ENCODE results near the gene ADGRL2. TPM values are rescaled to one million over a fixed set of nuclear protein-coding genes. Genes with fewer than 3 reads are reported as not detected.

ADGRL2 gene
- total RNA-seq, 1 donor from 2014 or later, result 126 TPM

DNA sequence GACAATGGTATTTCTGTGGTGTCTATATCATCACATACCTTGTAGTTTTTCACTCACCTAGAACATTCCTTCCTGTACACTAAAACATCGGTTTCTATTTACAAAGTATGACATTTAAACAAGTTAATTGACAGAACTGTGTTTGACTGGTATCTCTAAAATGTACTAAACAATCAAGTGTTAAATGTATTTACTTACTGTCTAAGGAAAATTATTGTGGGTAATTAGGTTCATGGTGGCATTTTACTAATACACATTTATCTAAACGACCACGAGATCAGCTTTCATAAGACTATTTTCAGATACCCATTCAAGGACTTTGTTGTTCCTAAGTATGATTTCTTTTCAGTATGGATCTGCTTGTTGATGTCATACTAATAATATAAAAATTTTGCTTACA, 115.2 kb downstream of the ADGRL2 start:
- Histone ChIP-seq H3K4me2 (ENCODE audit: low read length) (no peak overlapping the region), H3K27me3 (ENCODE audit: insufficient read depth, low read length) (no peaks in the 10 kb centered on the region), H3K4me3 (ENCODE audit: insufficient read depth, low read depth, low read length) (no peak overlapping the region), H3K36me3 (ENCODE audit: insufficient read depth, low read length) (no peaks in the 10 kb centered on the region), H4K20me1 (ENCODE audit: insufficient read depth, low read length) (no peaks in the 10 kb centered on the region), H3K9me3 (ENCODE audit: insufficient read depth, low read depth, low read length) (no peaks in the 10 kb centered on the region), H3K9ac (ENCODE audit: low read length) (no peak overlapping the region), H2AFZ (ENCODE audit: low read depth, low read length) (no peak overlapping the region), H3K4me1 (ENCODE audit: insufficient read depth, low read length) (peaks cover 10% of the 10 kb centered on the region), H3K79me2 (ENCODE audit: insufficient read depth, low read length) (no peaks in the 10 kb centered on the region), H3K27ac (ENCODE audit: low read depth, low read length) (no peak overlapping the region)
- no peak overlapping the region for H3K4me3 Mint-ChIP-seq (ENCODE audit: unreplicated experiment)
- DNase-seq (ENCODE audit: low read depth) (no peak), FAIRE-seq (peak; percentile 60)
- H3K4me1 Mint-ChIP-seq (ENCODE audit: low read depth, unreplicated experiment), result peaks cover 23% of the 10 kb centered on the region
- no peaks in the 10 kb centered on the region for H3K9me3 Mint-ChIP-seq (ENCODE audit: unreplicated experiment)
- TF ChIP-seq, protein P1, sequence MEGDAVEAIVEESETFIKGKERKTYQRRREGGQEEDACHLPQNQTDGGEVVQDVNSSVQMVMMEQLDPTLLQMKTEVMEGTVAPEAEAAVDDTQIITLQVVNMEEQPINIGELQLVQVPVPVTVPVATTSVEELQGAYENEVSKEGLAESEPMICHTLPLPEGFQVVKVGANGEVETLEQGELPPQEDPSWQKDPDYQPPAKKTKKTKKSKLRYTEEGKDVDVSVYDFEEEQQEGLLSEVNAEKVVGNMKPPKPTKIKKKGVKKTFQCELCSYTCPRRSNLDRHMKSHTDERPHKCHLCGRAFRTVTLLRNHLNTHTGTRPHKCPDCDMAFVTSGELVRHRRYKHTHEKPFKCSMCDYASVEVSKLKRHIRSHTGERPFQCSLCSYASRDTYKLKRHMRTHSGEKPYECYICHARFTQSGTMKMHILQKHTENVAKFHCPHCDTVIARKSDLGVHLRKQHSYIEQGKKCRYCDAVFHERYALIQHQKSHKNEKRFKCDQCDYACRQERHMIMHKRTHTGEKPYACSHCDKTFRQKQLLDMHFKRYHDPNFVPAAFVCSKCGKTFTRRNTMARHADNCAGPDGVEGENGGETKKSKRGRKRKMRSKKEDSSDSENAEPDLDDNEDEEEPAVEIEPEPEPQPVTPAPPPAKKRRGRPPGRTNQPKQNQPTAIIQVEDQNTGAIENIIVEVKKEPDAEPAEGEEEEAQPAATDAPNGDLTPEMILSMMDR (IDR thresholded peaks at IDR 0.05; ENCODE audit: insufficient read depth, low read depth, low read length), result no peak
- no peak for TF ChIP-seq EZH2 (IDR thresholded peaks at IDR 0.05; ENCODE audit: insufficient read depth, low read length)
- no peak overlapping the region for H3K27ac Mint-ChIP-seq (ENCODE audit: unreplicated experiment)
- no peaks in the 10 kb centered on the region for H3K36me3 Mint-ChIP-seq (ENCODE audit: low read depth, unreplicated experiment)
- H3K27me3 Mint-ChIP-seq (ENCODE audit: low read depth, unreplicated experiment), result no peaks in the 10 kb centered on the region

DNA sequence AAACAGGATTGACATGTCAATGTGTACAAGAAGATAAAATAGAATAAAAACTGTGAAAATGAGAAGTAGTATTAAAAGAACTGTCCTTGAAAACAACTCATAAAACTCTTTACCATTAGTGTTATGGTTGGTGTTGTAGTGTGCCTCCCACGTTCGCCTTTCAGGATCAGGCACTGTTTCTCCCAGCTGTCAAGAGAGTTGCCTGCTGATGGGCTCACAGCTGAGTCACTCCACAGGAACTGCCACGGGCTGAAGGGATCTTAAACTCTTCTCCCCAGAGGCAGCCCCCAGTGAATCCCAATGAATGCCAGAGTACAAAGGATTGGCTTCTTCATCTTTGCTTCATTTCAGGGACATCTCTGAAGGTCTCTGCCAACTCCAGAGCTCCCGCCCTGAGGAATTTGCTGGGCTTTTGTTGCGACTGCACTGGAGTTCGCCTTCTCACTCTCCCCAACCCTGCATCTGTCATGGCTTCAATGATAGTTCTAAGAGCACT, 119.6 kb downstream of the ADGRL2 start:
- Mint-ChIP-seq H3K4me1 (ENCODE audit: low read depth, unreplicated experiment) (peaks cover 40% of the 10 kb centered on the region), H3K27me3 (ENCODE audit: low read depth, unreplicated experiment) (no peaks in the 10 kb centered on the region), H3K9me3 (ENCODE audit: unreplicated experiment) (no peaks in the 10 kb centered on the region), H3K27ac (ENCODE audit: unreplicated experiment) (peak overlapping the region; percentile 91), H3K4me3 (ENCODE audit: unreplicated experiment) (peak overlapping the region; percentile 60), H3K36me3 (ENCODE audit: low read depth, unreplicated experiment) (no peaks in the 10 kb centered on the region)
- Histone ChIP-seq H3K9ac (ENCODE audit: low read length) (no peak overlapping the region), H3K4me1 (ENCODE audit: insufficient read depth, low read length) (peaks cover 10% of the 10 kb centered on the region), H4K20me1 (ENCODE audit: insufficient read depth, low read length) (no peaks in the 10 kb centered on the region), H3K4me2 (ENCODE audit: low read length) (peak overlapping the region; percentile 78), H3K36me3 (ENCODE audit: insufficient read depth, low read length) (no peaks in the 10 kb centered on the region), H2AFZ (ENCODE audit: low read depth, low read length) (peak overlapping the region; percentile 55), H3K79me2 (ENCODE audit: insufficient read depth, low read length) (no peaks in the 10 kb centered on the region), H3K27ac (ENCODE audit: low read depth, low read length) (peak overlapping the region; percentile 15), H3K27me3 (ENCODE audit: insufficient read depth, low read length) (no peaks in the 10 kb centered on the region), H3K9me3 (ENCODE audit: insufficient read depth, low read depth, low read length) (no peaks in the 10 kb centered on the region), H3K4me3 (ENCODE audit: insufficient read depth, low read depth, low read length) (no peak overlapping the region)
- FAIRE-seq (peak; percentile 37), DNase-seq (ENCODE audit: low read depth) (peak; percentile 67)
- TF ChIP-seq, protein P1 (IDR thresholded peaks at IDR 0.05; ENCODE audit: insufficient read depth, low read depth, low read length), result no peak
- TF ChIP-seq EZH2 (IDR thresholded peaks at IDR 0.05; ENCODE audit: insufficient read depth, low read length), result no peak

DNA sequence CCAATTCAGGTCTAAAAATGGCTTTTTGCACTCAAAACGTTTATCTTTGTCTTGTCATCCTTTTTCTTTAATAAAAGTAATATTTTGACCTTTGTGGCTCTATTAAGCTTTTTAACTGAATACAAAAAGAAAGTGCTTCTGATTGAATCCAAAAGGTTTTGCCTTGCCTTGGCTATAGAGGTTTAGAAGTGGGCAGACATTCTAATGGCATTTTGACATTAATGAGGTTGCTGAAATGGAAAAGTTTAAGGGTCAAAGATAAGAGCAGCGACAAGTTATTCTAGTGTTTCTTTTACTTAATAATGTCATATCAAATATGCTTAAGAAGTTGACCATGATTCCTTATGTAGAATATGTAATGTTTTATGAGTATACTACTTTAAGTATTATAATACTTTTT, 120.2 kb downstream of the ADGRL2 start:
- Histone ChIP-seq H2AFZ (ENCODE audit: low read depth, low read length) (no peak overlapping the region), H3K9ac (ENCODE audit: low read length) (no peak overlapping the region), H3K79me2 (ENCODE audit: insufficient read depth, low read length) (no peaks in the 10 kb centered on the region), H3K4me1 (ENCODE audit: insufficient read depth, low read length) (peaks cover 10% of the 10 kb centered on the region), H3K4me3 (ENCODE audit: insufficient read depth, low read depth, low read length) (no peak overlapping the region), H3K36me3 (ENCODE audit: insufficient read depth, low read length) (no peaks in the 10 kb centered on the region), H4K20me1 (ENCODE audit: insufficient read depth, low read length) (no peaks in the 10 kb centered on the region), H3K27me3 (ENCODE audit: insufficient read depth, low read length) (no peaks in the 10 kb centered on the region), H3K4me2 (ENCODE audit: low read length) (peak overlapping the region; percentile 78), H3K9me3 (ENCODE audit: insufficient read depth, low read depth, low read length) (no peaks in the 10 kb centered on the region), H3K27ac (ENCODE audit: low read depth, low read length) (no peak overlapping the region)
- no peaks in the 10 kb centered on the region for H3K36me3 Mint-ChIP-seq (ENCODE audit: low read depth, unreplicated experiment)
- DNase-seq (ENCODE audit: low read depth), result no peak
- no peak for FAIRE-seq
- peak overlapping the region; percentile 83 for H3K27ac Mint-ChIP-seq (ENCODE audit: unreplicated experiment)
- TF ChIP-seq, protein P1 (IDR thresholded peaks at IDR 0.05; ENCODE audit: insufficient read depth, low read depth, low read length), result no peak
- TF ChIP-seq EZH2 (IDR thresholded peaks at IDR 0.05; ENCODE audit: insufficient read depth, low read length), result no peak
- H3K9me3 Mint-ChIP-seq (ENCODE audit: unreplicated experiment), result no peaks in the 10 kb centered on the region
- no peaks in the 10 kb centered on the region for H3K27me3 Mint-ChIP-seq (ENCODE audit: low read depth, unreplicated experiment)
- peak overlapping the region; percentile 52 for H3K4me3 Mint-ChIP-seq (ENCODE audit: unreplicated experiment)
- peaks cover 40% of the 10 kb centered on the region for H3K4me1 Mint-ChIP-seq (ENCODE audit: low read depth, unreplicated experiment)

Data from astrocyte (in vitro differentiated cells and primary cell).